ENCODE data around the gene ARHGAP12.

ARHGAP12 gene

GRCh38 chr10:31761156-31761555 lies 167.5 kb downstream of the ARHGAP12 start:
- DNase-seq = no peak

- DNase-seq = no peak
These were observed 168.0 kb downstream of the ARHGAP12 start for GRCh38 chr10:31760674-31761081.

GRCh38 chr10:31759799-31760626 lies 168.6 kb downstream of the ARHGAP12 start:
- peak; percentile 93 for DNase-seq

- no peak for DNase-seq
These were observed 169.4 kb downstream of the ARHGAP12 start for GRCh38 chr10:31759124-31759798.

- DNase-seq = no peak
These were observed 170.1 kb downstream of the ARHGAP12 start for GRCh38 chr10:31758495-31758894.

- no peak for DNase-seq
These were observed 170.8 kb downstream of the ARHGAP12 start for GRCh38 chr10:31757831-31758230.

- DNase-seq = no peak
These were observed 171.2 kb downstream of the ARHGAP12 start for GRCh38 chr10:31757386-31757791.

- DNase-seq = no peak
These were observed 171.9 kb downstream of the ARHGAP12 start for GRCh38 chr10:31756729-31757110.

GRCh38 chr10:31756101-31756728 lies 172.4 kb downstream of the ARHGAP12 start:
- no peak for DNase-seq

Measured in GOT3 (cell line).